Femur (tissue), 1 donor: Measurements from ENCODE around the gene SELENOM.
"Not testable (repeated sequence)": the region's sequence is repeated elsewhere in the genome, so short reads cannot be mapped to it uniquely, and the experiment has no call there.

Source experiments
- DNase-seq: peaks from one replicate; pipeline ENCODE4 v3.0.0-alpha.2; 2017

SELENOM gene

GRCh38 chr22:31128156-31128555 lies 20.8 kb upstream of the SELENOM start:
- DNase-seq: no peak

GRCh38 chr22:31127181-31127772 lies 19.9 kb upstream of the SELENOM start:
- no peak for DNase-seq

- no peak for DNase-seq
Observed at GRCh38 chr22:31126869-31127175, 19.5 kb upstream of the SELENOM start.

GRCh38 chr22:31126128-31126868 lies 18.9 kb upstream of the SELENOM start:
- DNase-seq: no peak

- DNase-seq: no peak
Observed at GRCh38 chr22:31125521-31126117, 18.3 kb upstream of the SELENOM start.

- no peak for DNase-seq
Observed at GRCh38 chr22:31124811-31125465, 17.6 kb upstream of the SELENOM start.

GRCh38 chr22:31124290-31124689 lies 16.9 kb upstream of the SELENOM start:
- no peak for DNase-seq

GRCh38 chr22:31123292-31123602 lies 15.9 kb upstream of the SELENOM start:
- no peak for DNase-seq

GRCh38 chr22:31122532-31123291 lies 15.3 kb upstream of the SELENOM start, which contains the start of gene INPP5J:
INPP5J (plus strand) TSS chr22:31122966; CDS start chr22:31123015, 49 bp downstream.
- DNase-seq: peak; percentile 62

- DNase-seq: no peak
Observed at GRCh38 chr22:31122196-31122531, 14.8 kb upstream of the SELENOM start.

GRCh38 chr22:31121403-31121802 lies 14.0 kb upstream of the SELENOM start:
- DNase-seq: no peak

GRCh38 chr22:31120642-31121041 lies 13.3 kb upstream of the SELENOM start:
- DNase-seq: no peak

GRCh38 chr22:31120230-31120629 lies 12.9 kb upstream of the SELENOM start:
- no peak for DNase-seq

GRCh38 chr22:31119026-31119717 lies 11.8 kb upstream of the SELENOM start:
- DNase-seq: no peak

GRCh38 chr22:31118046-31118820 lies 10.9 kb upstream of the SELENOM start:
- DNase-seq: no peak

GRCh38 chr22:31112547-31113091 lies 5.3 kb upstream of the SELENOM start:
- not testable (repeated sequence) for DNase-seq

GRCh38 chr22:31107894-31108218 lies 488 bp upstream of the SELENOM start:
- no peak for DNase-seq

- peak; percentile 61 for DNase-seq
Observed at GRCh38 chr22:31106731-31107177, 614 bp downstream of the SELENOM start.

GRCh38 chr22:31106001-31106571 lies 1.3 kb downstream of the SELENOM start:
- no peak for DNase-seq

- no peak for DNase-seq
Observed at GRCh38 chr22:31105282-31105929, 2.0 kb downstream of the SELENOM start.

- DNase-seq: peak; percentile 48
Observed at GRCh38 chr22:31104869-31105268, 2.5 kb downstream of the SELENOM start.
